Bronchial epithelial cell (primary cell): Measurements from ENCODE around the gene C9orf78. TPM values are rescaled to one million over a fixed set of nuclear protein-coding genes. Genes with fewer than 3 reads are reported as not detected.
"Not testable (repeated sequence)": the region's sequence is repeated elsewhere in the genome, so short reads cannot be mapped to it uniquely, and the experiment has no call there.

ENCODE experiments used
- DNase-seq: peaks from one replicate; pipeline ENCODE4 v3.0.0-alpha.2; 2010; ENCODE audit warnings: low read depth
- FAIRE-seq: peaks from 2 replicates; lab custom pipeline; 2011; peaks lifted over from hg19 to GRCh38; lab: Jason Lieb, UNC
- H3K27me3 ChIP-seq: 2 replicates; pipeline ENCODE4 v1.5.1; 2011; ENCODE audit warnings: low read length; ENCODE audit not compliant: control insufficient read depth, insufficient read depth
- H3K36me3 ChIP-seq: 2 replicates; pipeline ENCODE4 v1.5.1; 2011; ENCODE audit warnings: low read length; ENCODE audit not compliant: control insufficient read depth, insufficient read depth
- H3K4me3 ChIP-seq: 2 replicates; pipeline ENCODE4 v1.5.1; 2011; ENCODE audit warnings: mild to moderate bottlenecking, low read depth, low read length, control low read depth
- CTCF ChIP-seq: IDR thresholded peaks from 2 replicates; pipeline ENCODE4 v1.5.1; 2011; ENCODE audit warnings: mild to moderate bottlenecking, moderate library complexity, low read length, control low read depth, inconsistent platforms; ENCODE audit not compliant: insufficient read depth, severe bottlenecking
- total RNA-seq: library from RNA; depleted of rRNA; stranded (reverse); fragments of >200 nt; gene quantifications from 2 replicates; pipeline ENCODE4 v1.2.1, GENCODE V29; 2014

C9orf78 gene
- total RNA-seq, 1 donor from 2014 or later = 65.8 TPM

GRCh38 chr9:129803676-129804060 lies 31.4 kb downstream of the C9orf78 start:
- TF ChIP-seq CTCF = no peak
- Histone ChIP-seq H3K27me3 (no peaks in the 10 kb centered on the region), H3K36me3 (peaks cover 3% of the 10 kb centered on the region), H3K4me3 (peak overlapping the region; percentile 63)
- FAIRE-seq (no peak), DNase-seq (peak; percentile 7)

GRCh38 chr9:129802833-129803675 lies 32.0 kb downstream of the C9orf78 start, which contains the start of gene TOR1B:
Gene TOR1B, plus strand, starts transcription at chr9:129803184. Its CDS starts 29 bp downstream, at chr9:129803213.
- peak within 1 kb of the TSS; percentile 63 for H3K4me3 ChIP-seq
- no peak for FAIRE-seq
- TF ChIP-seq CTCF = no peak
- H3K36me3 ChIP-seq = peaks cover 3% of the 10 kb centered on the region
- no peaks in the 10 kb centered on the region for H3K27me3 ChIP-seq
- peak; percentile 74 for DNase-seq

- no peak for TF ChIP-seq CTCF
- FAIRE-seq (no peak), DNase-seq (no peak)
- Histone ChIP-seq H3K4me3 (no peak overlapping the region), H3K36me3 (peaks cover 3% of the 10 kb centered on the region), H3K27me3 (no peaks in the 10 kb centered on the region)
Observed at GRCh38 chr9:129801504-129801903, 33.6 kb downstream of the C9orf78 start.

- FAIRE-seq = no peak
- no peak for TF ChIP-seq CTCF
- no peak for DNase-seq
- H3K4me3 ChIP-seq = no peak overlapping the region
- no peaks in the 10 kb centered on the region for H3K27me3 ChIP-seq
- H3K36me3 ChIP-seq = no peaks in the 10 kb centered on the region
Observed at GRCh38 chr9:129798973-129799372, 36.1 kb downstream of the C9orf78 start.

GRCh38 chr9:129796029-129796428 lies 39.0 kb downstream of the C9orf78 start:
- H3K27me3 ChIP-seq, DNase-seq, H3K36me3 ChIP-seq, H3K4me3 ChIP-seq, FAIRE-seq: not testable (repeated sequence)

GRCh38 chr9:129794549-129794948 lies 40.5 kb downstream of the C9orf78 start:
- Histone ChIP-seq H3K27me3 (no peaks in the 10 kb centered on the region), H3K4me3 (no peak overlapping the region), H3K36me3 (no peaks in the 10 kb centered on the region)
- DNase-seq (no peak), FAIRE-seq (no peak)
- no peak for TF ChIP-seq CTCF
